GM23248 (cell line): ENCODE data around the gene EGFR. TPM values are rescaled to one million over a fixed set of nuclear protein-coding genes. Genes with fewer than 3 reads are reported as not detected.
A peak's percentile ranks its signal among the peaks of the same experiment; 100 is the strongest.

Experiments
- DNase-seq: peaks from one replicate; pipeline ENCODE4 v3.0.0-alpha.2; 2015
- H2AFZ ChIP-seq: fragments of 200-600 bp; sonication (generic); 2 replicates; pipeline ENCODE4 v1.6.1; 2016; ENCODE audit warnings: antibody characterized with exemption
- H3F3A ChIP-seq: fragments of 200-600 bp; sonication (generic); 2 replicates; pipeline ENCODE4 v1.6.1; 2016; ENCODE audit warnings: mild to moderate bottlenecking, antibody characterized with exemption, mixed run types; ENCODE audit not compliant: insufficient read depth
- H3K27ac ChIP-seq: fragments of 200-600 bp; sonication (generic); 2 replicates; pipeline ENCODE4 v1.5.1; 2016; ENCODE audit warnings: mild to moderate bottlenecking
- H3K27me3 ChIP-seq: fragments of 200-600 bp; sonication (generic); replicated peaks from 2 replicates; pipeline ENCODE4 v1.6.1; 2016; ENCODE audit warnings: mild to moderate bottlenecking; ENCODE audit not compliant: insufficient read depth
- H3K36me3 ChIP-seq: fragments of 200-600 bp; sonication (generic); 2 replicates; pipeline ENCODE4 v1.6.1; 2016; ENCODE audit warnings: low read depth, mild to moderate bottlenecking
- H3K4me1 ChIP-seq: fragments of 200-600 bp; sonication (generic); 2 replicates; pipeline ENCODE4 v1.6.1; 2016; ENCODE audit warnings: mild to moderate bottlenecking; ENCODE audit not compliant: insufficient read depth
- H3K4me2 ChIP-seq: fragments of 200-600 bp; sonication (generic); one replicate; pipeline ENCODE4 v1.6.1; 2016; ENCODE audit warnings: mild to moderate bottlenecking; ENCODE audit not compliant: unreplicated experiment
- H3K4me3 ChIP-seq: fragments of 200-600 bp; sonication (generic); 2 replicates; pipeline ENCODE4 v1.5.1; 2016; ENCODE audit warnings: mild to moderate bottlenecking
- H3K79me2 ChIP-seq: fragments of 200-600 bp; sonication (generic); 2 replicates; pipeline ENCODE4 v1.6.1; 2016; ENCODE audit warnings: mild to moderate bottlenecking; ENCODE audit not compliant: insufficient read depth
- H3K9ac ChIP-seq: fragments of 200-600 bp; sonication (generic); 2 replicates; pipeline ENCODE4 v1.6.1; 2016; ENCODE audit warnings: mild to moderate bottlenecking
- H3K9me2 ChIP-seq: fragments of 200-600 bp; sonication (generic); 2 replicates; pipeline ENCODE4 v1.6.1; 2016; ENCODE audit warnings: mixed run types, mild to moderate bottlenecking, moderate library complexity; ENCODE audit not compliant: insufficient read depth
- H3K9me3 ChIP-seq: fragments of 200-600 bp; sonication (generic); one replicate; pipeline ENCODE4 v1.6.1; 2017; ENCODE audit warnings: low read depth
- H4K20me1 ChIP-seq: fragments of 200-600 bp; sonication (generic); 2 replicates; pipeline ENCODE4 v1.6.0; 2016; ENCODE audit not compliant: insufficient read depth
- EZH2 ChIP-seq: fragments of 200-600 bp; sonication (generic); IDR thresholded peaks from 2 replicates; pipeline ENCODE4 v1.6.1; 2018; ENCODE audit warnings: antibody characterized with exemption, mild to moderate bottlenecking; ENCODE audit not compliant: insufficient read depth, poor library complexity, severe bottlenecking
- EZH2phosphoT487 ChIP-seq: fragments of 200-600 bp; sonication (generic); IDR thresholded peaks from 2 replicates; pipeline ENCODE4 v1.6.1; 2018; ENCODE audit warnings: antibody characterized with exemption, moderate library complexity, mild to moderate bottlenecking, low read depth; ENCODE audit not compliant: insufficient read depth
- WGBS, 2 experiments: methylation state at CpG; one replicate each; pipeline ENCODE4 v1.1.6; 2015 to 2017; ENCODE audit warnings: low lambda C conversion rate in 2 of 2, low coverage in 1 of 2; ENCODE audit errors: missing lambda C conversion rate in 2 of 2; 5-methylcytosine and 5-hydroxymethylcytosine counted together
- in situ Hi-C: fragments of 300-500 bp; cut with MboI; formaldehyde crosslinking; loops from 2 replicates; pipeline ENCODE4 v1.15.0; 2020
- polyA plus RNA-seq: library from polyadenylated mRNA; unstranded; fragments of >200 nt; fragmentation: Nextera tagmentation; extraction: Ambion mirVana; gene quantifications from 2 replicates; pipeline ENCODE4 v1.2.1, GENCODE V29; 2016
- total RNA-seq: library from RNA; depleted of rRNA; stranded (reverse); fragments of >200 nt; shearing (Covaris generic); gene quantifications from 2 replicates; pipeline ENCODE4 v1.2.3, GENCODE V29; 2014

The EGFR gene
- total and polyA plus RNA-seq, 2 experiments from 2014 or later = 48.7 to 53.5 TPM

DNA sequence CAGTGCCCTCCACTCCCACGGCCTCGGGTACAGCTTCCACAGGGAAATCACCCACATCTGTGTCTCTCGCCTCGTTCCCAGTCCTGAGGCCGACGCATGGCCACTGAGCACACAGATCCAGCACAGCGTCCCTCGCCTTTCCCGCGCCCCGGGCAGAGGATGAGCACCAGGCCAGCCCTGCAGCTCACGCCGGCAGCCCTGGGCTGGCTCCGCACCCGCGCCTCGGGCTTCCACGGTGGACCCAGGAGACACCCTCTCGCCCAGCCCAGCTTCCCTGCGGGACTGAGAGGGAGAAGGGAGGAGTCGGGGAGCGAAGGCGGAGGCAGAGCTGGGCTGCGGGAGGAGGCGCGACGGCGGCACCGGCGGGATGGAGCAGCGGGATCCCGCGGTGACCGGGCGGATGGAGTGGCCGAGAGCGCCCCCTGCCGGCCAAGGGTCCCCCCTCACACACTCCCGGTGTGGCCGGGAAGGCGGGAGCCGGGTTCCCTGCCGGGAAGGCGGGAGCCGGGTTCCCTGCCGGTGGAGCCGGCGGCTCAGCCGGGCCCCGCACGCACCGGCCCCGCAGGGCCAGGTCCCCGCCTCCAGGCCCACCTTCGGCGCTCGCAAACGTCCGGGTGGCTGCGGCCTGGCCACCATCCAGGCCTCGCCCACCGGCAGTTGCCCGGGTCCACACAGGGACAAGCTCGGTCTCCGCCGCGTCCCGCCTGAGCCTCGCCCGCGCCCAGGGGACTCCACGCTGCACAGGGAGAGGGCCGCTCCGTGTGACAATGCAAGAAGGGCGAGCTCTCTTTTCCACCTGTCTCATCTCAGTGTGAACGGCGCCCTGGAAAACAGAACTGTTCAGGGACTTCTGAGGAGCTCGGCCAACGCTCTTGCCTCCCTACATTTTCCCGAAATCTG is 236.0 kb downstream of the EGFR start:
- in situ Hi-C loops = no loop called here
- no peaks in the 10 kb centered on the region for H3K9me2 ChIP-seq

DNA sequence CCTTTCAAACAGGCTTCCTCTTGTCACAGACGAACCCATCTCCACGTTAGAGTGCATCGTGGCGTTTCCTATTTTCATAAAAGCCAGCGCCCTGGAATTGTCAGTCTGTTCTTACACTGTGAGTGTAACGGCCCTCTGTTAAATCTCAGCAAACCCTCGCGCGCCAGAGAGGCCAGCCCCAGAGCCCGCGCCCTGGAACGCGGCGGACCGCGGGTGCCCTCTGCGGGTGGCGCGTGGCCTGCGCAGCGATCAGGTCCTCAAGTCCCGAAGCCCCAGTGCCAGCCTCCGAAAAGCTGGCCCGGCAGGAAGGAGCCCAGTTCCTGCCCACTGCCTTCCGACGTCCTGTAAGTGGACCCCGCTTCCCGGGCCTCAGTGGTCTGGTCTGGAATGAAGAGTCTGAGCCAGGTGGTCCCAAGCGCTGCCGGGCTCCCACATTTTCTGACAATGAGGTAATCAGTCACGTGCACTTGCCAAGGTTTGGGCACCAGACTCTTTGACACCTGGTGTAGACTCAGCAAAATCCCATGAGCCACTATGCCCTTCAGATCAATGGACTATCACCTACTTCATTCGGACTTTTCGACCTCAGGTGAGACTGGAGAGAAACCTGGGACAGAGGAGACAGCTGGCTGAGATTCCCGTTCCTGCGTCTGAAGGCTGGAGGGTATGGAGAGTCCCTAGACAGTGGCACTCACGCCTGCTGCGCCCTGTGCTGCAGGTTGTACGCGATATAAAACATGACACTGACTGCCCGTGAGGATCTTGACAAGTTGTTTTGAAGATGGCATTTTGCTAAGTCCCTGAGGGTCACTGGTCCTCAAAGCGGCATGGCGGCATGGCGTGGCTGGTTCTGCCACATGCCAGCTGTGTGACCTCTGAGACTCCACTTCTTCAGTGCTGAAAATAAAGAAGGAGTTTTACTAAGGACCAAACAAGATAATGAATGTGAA is 237.0 kb downstream of the EGFR start:
- in situ Hi-C loops = no loop called here
- peak overlapping the region; percentile 75 for H3K4me3 ChIP-seq
- no peaks in the 10 kb centered on the region for H4K20me1 ChIP-seq
- H3K9ac ChIP-seq = peak overlapping the region; percentile 56
- peak; percentile 94 for DNase-seq
- no peaks in the 10 kb centered on the region for H3K9me2 ChIP-seq
- H3K9me3 ChIP-seq = no peaks in the 10 kb centered on the region
- no peaks in the 10 kb centered on the region for H3K27me3 ChIP-seq
- H3K36me3 ChIP-seq = no peaks in the 10 kb centered on the region
- no peak overlapping the region for H3K27ac ChIP-seq
- peak overlapping the region; percentile 85 for H2AFZ ChIP-seq
- no peaks in the 10 kb centered on the region for H3K4me1 ChIP-seq
- H3K79me2 ChIP-seq = no peaks in the 10 kb centered on the region
- H3K4me2 ChIP-seq = peak overlapping the region; percentile 88
- WGBS, 2 experiments = 18% methylated on average over 42 to 43 of the region's 43 CpGs
- TF ChIP-seq EZH2 (no peak), EZH2phosphoT487 (no peak)
- no peaks in the 10 kb centered on the region for H3F3A ChIP-seq

More for the DNA sequence above, 236.0 kb downstream of the EGFR start:
- no peaks in the 10 kb centered on the region for H3F3A ChIP-seq
- H3K27me3 ChIP-seq = no peaks in the 10 kb centered on the region
- H4K20me1 ChIP-seq = no peaks in the 10 kb centered on the region
- no peaks in the 10 kb centered on the region for H3K79me2 ChIP-seq
- H3K9ac ChIP-seq = peak overlapping the region; percentile 56
- peak overlapping the region; percentile 75 for H3K4me3 ChIP-seq
- H3K36me3 ChIP-seq = no peaks in the 10 kb centered on the region
- H2AFZ ChIP-seq = peak overlapping the region; percentile 85
- no peaks in the 10 kb centered on the region for H3K9me3 ChIP-seq
- peak overlapping the region; percentile 88 for H3K4me2 ChIP-seq
- TF ChIP-seq EZH2phosphoT487 (no peak), EZH2 (no peak)
- no peak overlapping the region for H3K27ac ChIP-seq
- DNase-seq = peak; percentile 86
- H3K4me1 ChIP-seq = no peaks in the 10 kb centered on the region
- 2 to 3% methylated on average over 59 to 67 of the region's 80 CpGs for WGBS, 2 experiments

DNA sequence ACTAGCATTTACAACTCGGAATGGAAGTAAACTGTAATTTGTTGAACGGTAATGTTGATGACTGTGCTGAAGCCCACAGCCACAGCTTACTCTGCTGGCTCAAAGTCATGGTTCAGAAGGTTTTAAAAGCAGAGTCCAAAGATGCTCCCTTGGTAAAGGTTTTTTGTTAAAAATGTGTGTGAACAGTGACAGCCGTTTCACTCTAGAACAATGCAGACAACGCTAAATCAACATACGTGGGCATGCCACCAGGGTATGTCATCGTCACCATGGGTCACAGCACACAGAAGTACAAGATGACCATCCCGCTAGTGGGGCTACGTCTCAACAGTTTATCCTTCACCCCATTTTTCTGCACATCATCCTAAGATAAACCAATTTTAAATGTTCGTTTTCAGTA is 239.8 kb downstream of the EGFR start:
- TF ChIP-seq EZH2phosphoT487 = no peak
- no peak for TF ChIP-seq EZH2
- Histone ChIP-seq H3K9me2 (no peaks in the 10 kb centered on the region), H4K20me1 (no peaks in the 10 kb centered on the region), H3F3A (no peaks in the 10 kb centered on the region), H3K4me1 (no peaks in the 10 kb centered on the region), H3K4me2 (no peak overlapping the region), H3K79me2 (no peaks in the 10 kb centered on the region), H2AFZ (no peak overlapping the region), H3K9ac (no peak overlapping the region), H3K4me3 (no peak overlapping the region), H3K27me3 (0 out of 2 replicates have a peak, but pooled peaks cover 3% of the 10 kb centered on the region), H3K9me3 (no peaks in the 10 kb centered on the region), H3K27ac (no peak overlapping the region), H3K36me3 (no peaks in the 10 kb centered on the region)
- no peak for DNase-seq
- in situ Hi-C loops = no loop called here
- WGBS, 2 experiments = 78% methylated on average over 9 of the region's 9 CpGs

DNA sequence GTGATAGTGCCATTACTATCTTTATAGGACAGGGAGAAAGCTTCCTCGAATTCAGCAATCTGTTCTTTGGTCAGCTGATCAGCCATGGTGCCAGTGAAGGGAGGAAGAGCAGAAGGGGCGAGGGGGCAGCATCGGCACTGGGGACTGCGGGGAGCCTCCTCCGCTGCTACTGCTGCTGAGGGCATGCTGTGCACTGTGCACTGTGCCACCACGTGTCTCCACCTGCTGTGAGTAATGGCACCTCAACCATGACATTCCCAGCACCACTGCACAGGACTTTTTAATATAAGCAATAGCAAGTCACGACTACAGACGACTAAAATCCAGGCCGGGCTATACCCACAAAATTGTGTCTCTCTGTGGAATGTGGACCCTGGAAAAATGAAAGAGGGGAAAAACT is 241.4 kb downstream of the EGFR start:
- DNase-seq = no peak
- H3K27me3 ChIP-seq = peaks cover 15% of the 10 kb centered on the region
- H3K4me2 ChIP-seq = no peak overlapping the region
- no peak overlapping the region for H2AFZ ChIP-seq
- no peaks in the 10 kb centered on the region for H3K79me2 ChIP-seq
- no peak overlapping the region for H3K9ac ChIP-seq
- H3F3A ChIP-seq = no peaks in the 10 kb centered on the region
- no peaks in the 10 kb centered on the region for H3K36me3 ChIP-seq
- no peak overlapping the region for H3K4me3 ChIP-seq
- no peaks in the 10 kb centered on the region for H3K9me3 ChIP-seq
- no peaks in the 10 kb centered on the region for H3K4me1 ChIP-seq
- no peak overlapping the region for H3K27ac ChIP-seq
- TF ChIP-seq EZH2phosphoT487 (no peak), EZH2 (no peak)
- no peaks in the 10 kb centered on the region for H3K9me2 ChIP-seq
- H4K20me1 ChIP-seq = no peaks in the 10 kb centered on the region
- 71 to 72% methylated on average over 8 of the region's 9 CpGs for WGBS, 2 experiments
- in situ Hi-C loops = loop anchor here (5.0 kb wide), 1 partner anchor 473 kb away; no protein-coding TSS in a partner anchor
